ENCODE results near the gene KRTAP29-1. TPM values are rescaled to one million over a fixed set of nuclear protein-coding genes. Genes with fewer than 3 reads are reported as not detected.

KRTAP29-1 gene
- total RNA-seq, 4 donors from 2014 or later, result not detected

DNA sequence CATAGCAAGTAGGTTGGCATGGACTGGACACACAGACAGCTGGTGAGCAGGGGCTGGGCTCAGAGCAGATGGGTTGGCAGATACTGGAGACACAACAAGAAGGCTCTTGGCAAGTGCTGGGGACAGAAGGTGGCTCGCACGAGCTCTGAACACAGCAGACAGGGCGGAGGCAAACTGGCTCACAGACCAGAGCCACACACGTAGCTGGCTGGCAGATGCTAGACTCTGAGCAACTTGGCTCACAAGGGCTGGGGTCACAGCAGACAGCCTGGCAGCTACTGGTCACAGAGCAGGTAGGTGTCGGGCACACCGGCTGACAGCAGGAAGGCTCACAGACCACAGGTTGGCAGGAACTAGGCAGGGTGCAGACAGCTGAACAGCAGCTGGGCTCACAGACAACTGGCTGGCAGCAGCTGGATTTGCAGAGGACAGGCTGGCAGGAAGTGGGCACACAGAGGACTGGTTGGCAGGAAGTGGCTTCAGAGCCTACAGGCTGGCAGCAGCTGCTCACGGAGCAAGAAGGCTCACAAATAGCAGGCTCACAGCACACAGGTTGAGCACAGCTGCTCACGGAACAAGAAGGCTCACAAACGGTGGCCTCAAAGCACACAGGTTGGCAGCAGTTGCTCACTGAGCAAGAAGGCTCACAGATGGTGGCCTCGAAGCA lies 5.7 kb upstream of the KRTAP29-1 start:
- peak; percentile 17 for ATAC-seq (ENCODE audit: low FRiP score)
- TF ChIP-seq, protein P1, sequence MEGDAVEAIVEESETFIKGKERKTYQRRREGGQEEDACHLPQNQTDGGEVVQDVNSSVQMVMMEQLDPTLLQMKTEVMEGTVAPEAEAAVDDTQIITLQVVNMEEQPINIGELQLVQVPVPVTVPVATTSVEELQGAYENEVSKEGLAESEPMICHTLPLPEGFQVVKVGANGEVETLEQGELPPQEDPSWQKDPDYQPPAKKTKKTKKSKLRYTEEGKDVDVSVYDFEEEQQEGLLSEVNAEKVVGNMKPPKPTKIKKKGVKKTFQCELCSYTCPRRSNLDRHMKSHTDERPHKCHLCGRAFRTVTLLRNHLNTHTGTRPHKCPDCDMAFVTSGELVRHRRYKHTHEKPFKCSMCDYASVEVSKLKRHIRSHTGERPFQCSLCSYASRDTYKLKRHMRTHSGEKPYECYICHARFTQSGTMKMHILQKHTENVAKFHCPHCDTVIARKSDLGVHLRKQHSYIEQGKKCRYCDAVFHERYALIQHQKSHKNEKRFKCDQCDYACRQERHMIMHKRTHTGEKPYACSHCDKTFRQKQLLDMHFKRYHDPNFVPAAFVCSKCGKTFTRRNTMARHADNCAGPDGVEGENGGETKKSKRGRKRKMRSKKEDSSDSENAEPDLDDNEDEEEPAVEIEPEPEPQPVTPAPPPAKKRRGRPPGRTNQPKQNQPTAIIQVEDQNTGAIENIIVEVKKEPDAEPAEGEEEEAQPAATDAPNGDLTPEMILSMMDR (IDR thresholded peaks at IDR 0.05), result no peak
- no peak for DNase-seq (ENCODE audit: low spot score)

DNA sequence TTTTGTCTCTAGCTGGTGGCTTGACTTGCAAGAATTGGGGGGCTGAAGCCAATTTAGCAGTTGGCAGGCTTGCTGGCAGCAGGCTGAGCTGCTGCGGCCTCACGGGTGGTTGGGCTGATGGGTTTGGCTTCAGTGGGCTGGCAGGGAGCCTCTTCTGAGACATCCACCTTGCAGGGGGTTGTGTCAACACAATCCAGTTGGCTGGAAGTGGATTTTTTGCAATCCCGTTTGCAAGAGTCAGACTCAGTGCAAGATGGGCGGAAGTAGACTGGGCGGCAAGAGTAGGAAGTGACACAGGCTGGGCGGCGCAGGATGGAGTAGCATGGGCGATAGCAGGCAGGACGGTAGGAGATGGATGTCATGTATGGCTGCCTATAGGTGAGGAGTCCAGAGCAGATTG lies 5.0 kb upstream of the KRTAP29-1 start:
- ATAC-seq (ENCODE audit: low FRiP score) (no peak), DNase-seq (ENCODE audit: low spot score) (no peak)
- TF ChIP-seq, protein P1 (IDR thresholded peaks at IDR 0.05), result no peak

DNA sequence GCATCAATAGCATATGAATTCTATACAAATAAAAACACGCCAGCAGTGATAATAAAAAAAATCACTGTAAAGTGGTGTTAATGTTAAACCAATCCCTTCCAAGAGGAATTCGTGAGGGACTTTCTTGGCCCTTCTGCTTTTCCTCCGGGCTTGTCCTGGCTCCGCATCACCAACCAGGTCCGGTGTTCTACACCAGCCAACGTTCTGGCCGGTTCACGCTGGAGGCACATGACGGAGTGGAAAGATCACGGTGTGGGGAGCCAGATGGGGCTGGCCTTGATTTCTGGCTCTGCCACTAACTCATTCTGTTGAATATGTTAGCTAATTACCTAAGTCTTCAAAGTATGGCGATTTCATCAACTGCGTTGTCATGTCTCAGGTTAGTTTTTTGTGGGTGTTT lies 1.4 kb upstream of the KRTAP29-1 start:
- DNase-seq (ENCODE audit: low spot score) (no peak), ATAC-seq (ENCODE audit: low FRiP score) (no peak)
- TF ChIP-seq, protein P1 (IDR thresholded peaks at IDR 0.05), result no peak

DNA sequence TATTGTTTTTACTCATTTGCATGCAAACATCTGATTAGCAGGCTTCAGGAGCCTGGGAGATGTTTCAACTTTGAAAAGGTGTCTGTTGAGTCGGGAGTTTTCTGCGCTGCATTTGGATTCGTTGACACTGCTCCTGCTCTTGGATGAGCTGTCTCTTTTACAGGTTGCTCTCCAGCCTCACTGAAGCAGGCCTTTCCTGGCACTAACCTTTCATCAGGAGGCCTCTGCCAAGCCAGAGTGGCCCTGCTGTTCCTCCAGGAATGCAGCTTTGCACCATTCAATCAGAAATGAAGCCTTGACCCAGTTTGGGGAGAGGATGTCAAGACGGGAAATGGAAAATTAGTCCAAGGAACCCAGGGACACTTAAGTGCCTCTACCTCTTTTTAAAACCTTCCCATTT lies 330 bp upstream of the KRTAP29-1 start:
- ATAC-seq (ENCODE audit: low FRiP score), result no peak
- no peak for DNase-seq (ENCODE audit: low spot score)
- TF ChIP-seq, protein P1 (IDR thresholded peaks at IDR 0.05), result no peak

DNA sequence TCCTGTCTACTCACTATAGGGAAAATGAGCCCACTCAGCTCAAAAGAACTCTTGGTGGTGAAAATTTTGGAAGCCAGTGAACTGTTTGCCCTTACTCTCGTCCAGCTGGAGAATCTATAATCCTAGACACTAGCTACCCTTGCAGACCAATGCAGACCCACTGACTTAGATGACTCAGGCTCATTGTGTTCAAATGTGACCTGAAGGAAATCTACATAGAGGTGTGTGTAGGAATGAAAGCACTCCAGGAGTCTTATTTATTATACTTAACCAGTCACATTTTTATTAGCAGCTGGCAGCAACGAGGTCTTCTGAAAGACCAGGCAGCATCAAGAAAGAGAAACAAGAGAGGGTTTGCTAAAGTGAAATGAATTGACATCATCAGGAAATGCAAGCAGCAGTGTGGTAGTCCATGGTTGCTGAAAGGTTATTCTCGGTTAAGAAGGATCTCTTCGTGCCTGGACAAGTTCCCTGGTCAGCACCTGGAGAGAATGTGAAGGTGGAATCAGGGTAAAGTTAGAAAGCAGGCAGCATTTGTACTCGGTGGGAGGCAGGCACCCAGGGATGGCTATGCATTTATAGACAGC lies 1.4 kb downstream of the KRTAP29-1 start:
- DNase-seq (ENCODE audit: low spot score) (no peak), ATAC-seq (ENCODE audit: low FRiP score) (no peak)
- TF ChIP-seq, protein P1 (IDR thresholded peaks at IDR 0.05), result no peak

DNA sequence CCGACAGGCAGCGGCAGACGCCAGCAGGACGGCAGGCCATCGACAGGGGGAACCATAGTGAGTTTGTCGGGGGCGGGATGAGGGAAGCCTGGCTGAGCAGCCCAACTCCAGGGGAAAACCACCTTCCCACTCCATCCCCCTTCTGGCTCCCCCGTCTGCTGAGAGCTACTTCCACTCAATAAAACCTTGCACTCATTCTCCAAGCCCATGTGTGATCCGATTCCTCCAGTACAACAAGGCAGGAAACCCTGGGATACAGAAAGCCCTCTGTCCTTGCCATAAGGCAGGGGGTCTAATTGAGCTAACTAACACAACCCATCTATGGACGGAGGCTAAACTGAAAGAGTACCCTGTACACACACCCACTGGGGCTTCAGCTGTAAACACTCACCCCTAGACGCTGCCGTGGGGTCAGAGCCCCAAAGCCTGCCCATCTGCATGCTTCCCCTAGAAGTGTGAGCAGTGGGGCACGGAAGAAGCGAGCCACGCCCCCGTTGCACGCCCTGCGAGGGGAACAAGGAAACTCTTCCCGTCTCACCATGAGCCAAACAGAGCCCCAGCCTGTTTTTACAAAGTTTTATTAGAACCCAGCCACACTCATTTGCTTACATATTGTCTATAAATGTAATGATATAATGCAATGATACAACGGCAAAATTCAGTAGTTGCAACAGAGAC lies 4.1 kb downstream of the KRTAP29-1 start:
- TF ChIP-seq, protein P1 (IDR thresholded peaks at IDR 0.05), result no peak
- ATAC-seq (ENCODE audit: low FRiP score), result no peak

More for the DNA sequence above, 4.1 kb downstream of the KRTAP29-1 start:
- no peak for DNase-seq (ENCODE audit: low spot score)
